Measurements from ENCODE around the gene BCL2L15.

Gene BCL2L15

GRCh38 chr1:113890816-113891215 lies 3.4 kb upstream of the BCL2L15 start:
- H3K27ac ChIP-seq (ENCODE audit: low read depth, low read length) = no peak overlapping the region
- WGBS = 57% methylated on average over 1 of the region's 2 CpGs
- no peak overlapping the region for H3K9ac ChIP-seq (ENCODE audit: low read depth, low read length)
- no peaks in the 10 kb centered on the region for H3K4me1 ChIP-seq (ENCODE audit: insufficient read depth, low read length)
- no peaks in the 10 kb centered on the region for H3K9me3 ChIP-seq (ENCODE audit: insufficient read depth, low read depth, low read length)
- H3K36me3 ChIP-seq (ENCODE audit: insufficient read depth, low read length) = peaks cover 15% of the 10 kb centered on the region
- no peaks in the 10 kb centered on the region for H3K27me3 ChIP-seq (ENCODE audit: insufficient read depth, low read length)
- no peak overlapping the region for H3K4me3 ChIP-seq (ENCODE audit: low read length)

GRCh38 chr1:113886417-113887401 lies 672 bp downstream of the BCL2L15 start:
- no peak overlapping the region for H3K27ac ChIP-seq (ENCODE audit: low read depth, low read length)
- H3K4me3 ChIP-seq (ENCODE audit: low read length) = no peak overlapping the region
- no peaks in the 10 kb centered on the region for H3K9me3 ChIP-seq (ENCODE audit: insufficient read depth, low read depth, low read length)
- no peaks in the 10 kb centered on the region for H3K27me3 ChIP-seq (ENCODE audit: insufficient read depth, low read length)
- H3K4me1 ChIP-seq (ENCODE audit: insufficient read depth, low read length) = no peaks in the 10 kb centered on the region
- 94% methylated on average over 16 of the region's 17 CpGs for WGBS
- H3K36me3 ChIP-seq (ENCODE audit: insufficient read depth, low read length) = no peaks in the 10 kb centered on the region
- H3K9ac ChIP-seq (ENCODE audit: low read depth, low read length) = no peak overlapping the region

GRCh38 chr1:113881661-113882060 lies 5.7 kb downstream of the BCL2L15 start:
- Histone ChIP-seq H3K27me3 (ENCODE audit: insufficient read depth, low read length) (no peaks in the 10 kb centered on the region), H3K36me3 (ENCODE audit: insufficient read depth, low read length) (no peaks in the 10 kb centered on the region), H3K9me3 (ENCODE audit: insufficient read depth, low read depth, low read length) (no peaks in the 10 kb centered on the region), H3K9ac (ENCODE audit: low read depth, low read length) (no peak overlapping the region), H3K4me1 (ENCODE audit: insufficient read depth, low read length) (no peaks in the 10 kb centered on the region), H3K4me3 (ENCODE audit: low read length) (no peak overlapping the region), H3K27ac (ENCODE audit: low read depth, low read length) (no peak overlapping the region)
- 90% methylated on average over 2 of the region's 2 CpGs for WGBS

- Histone ChIP-seq H3K36me3 (ENCODE audit: insufficient read depth, low read length) (no peaks in the 10 kb centered on the region), H3K4me3 (ENCODE audit: low read length) (no peak overlapping the region), H3K9me3 (ENCODE audit: insufficient read depth, low read depth, low read length) (no peaks in the 10 kb centered on the region), H3K4me1 (ENCODE audit: insufficient read depth, low read length) (no peaks in the 10 kb centered on the region), H3K27me3 (ENCODE audit: insufficient read depth, low read length) (no peaks in the 10 kb centered on the region), H3K27ac (ENCODE audit: low read depth, low read length) (no peak overlapping the region), H3K9ac (ENCODE audit: low read depth, low read length) (no peak overlapping the region)
- WGBS = 96% methylated on average over 2 of the region's 4 CpGs
Measured at GRCh38 chr1:113879739-113880038, 7.7 kb downstream of the BCL2L15 start.

GRCh38 chr1:113876176-113876575 lies 11.2 kb downstream of the BCL2L15 start:
- H3K36me3 ChIP-seq (ENCODE audit: insufficient read depth, low read length) = no peaks in the 10 kb centered on the region
- H3K4me3 ChIP-seq (ENCODE audit: low read length) = no peak overlapping the region
- 94% methylated on average over 5 of the region's 5 CpGs for WGBS
- no peak overlapping the region for H3K27ac ChIP-seq (ENCODE audit: low read depth, low read length)
- H3K9ac ChIP-seq (ENCODE audit: low read depth, low read length) = no peak overlapping the region
- H3K4me1 ChIP-seq (ENCODE audit: insufficient read depth, low read length) = no peaks in the 10 kb centered on the region
- no peaks in the 10 kb centered on the region for H3K9me3 ChIP-seq (ENCODE audit: insufficient read depth, low read depth, low read length)
- H3K27me3 ChIP-seq (ENCODE audit: insufficient read depth, low read length) = no peaks in the 10 kb centered on the region

- no peaks in the 10 kb centered on the region for H3K36me3 ChIP-seq (ENCODE audit: insufficient read depth, low read length)
- no peak overlapping the region for H3K9ac ChIP-seq (ENCODE audit: low read depth, low read length)
- no peaks in the 10 kb centered on the region for H3K27me3 ChIP-seq (ENCODE audit: insufficient read depth, low read length)
- WGBS = 95% methylated on average over 2 of the region's 2 CpGs
- H3K9me3 ChIP-seq (ENCODE audit: insufficient read depth, low read depth, low read length) = no peaks in the 10 kb centered on the region
- no peaks in the 10 kb centered on the region for H3K4me1 ChIP-seq (ENCODE audit: insufficient read depth, low read length)
- H3K4me3 ChIP-seq (ENCODE audit: low read length) = no peak overlapping the region
- no peak overlapping the region for H3K27ac ChIP-seq (ENCODE audit: low read depth, low read length)
Measured at GRCh38 chr1:113875714-113876113, 11.7 kb downstream of the BCL2L15 start.

GRCh38 chr1:113874012-113874879 lies 13.1 kb downstream of the BCL2L15 start:
- Histone ChIP-seq H3K9ac (ENCODE audit: low read depth, low read length) (no peak overlapping the region), H3K27me3 (ENCODE audit: insufficient read depth, low read length) (no peaks in the 10 kb centered on the region), H3K4me3 (ENCODE audit: low read length) (no peak overlapping the region), H3K36me3 (ENCODE audit: insufficient read depth, low read length) (no peaks in the 10 kb centered on the region), H3K9me3 (ENCODE audit: insufficient read depth, low read depth, low read length) (no peaks in the 10 kb centered on the region), H3K4me1 (ENCODE audit: insufficient read depth, low read length) (no peaks in the 10 kb centered on the region), H3K27ac (ENCODE audit: low read depth, low read length) (no peak overlapping the region)
- 83% methylated on average over 1 of the region's 1 CpG for WGBS

- no peaks in the 10 kb centered on the region for H3K4me1 ChIP-seq (ENCODE audit: insufficient read depth, low read length)
- no peak overlapping the region for H3K4me3 ChIP-seq (ENCODE audit: low read length)
- H3K9ac ChIP-seq (ENCODE audit: low read depth, low read length) = no peak overlapping the region
- no peaks in the 10 kb centered on the region for H3K9me3 ChIP-seq (ENCODE audit: insufficient read depth, low read depth, low read length)
- no peaks in the 10 kb centered on the region for H3K36me3 ChIP-seq (ENCODE audit: insufficient read depth, low read length)
- H3K27ac ChIP-seq (ENCODE audit: low read depth, low read length) = no peak overlapping the region
- no peaks in the 10 kb centered on the region for H3K27me3 ChIP-seq (ENCODE audit: insufficient read depth, low read length)
Measured at GRCh38 chr1:113872219-113872935, 15.0 kb downstream of the BCL2L15 start.

- no peak within 1 kb of the TSS for H3K27ac ChIP-seq (ENCODE audit: low read depth, low read length)
- H3K36me3 ChIP-seq (ENCODE audit: insufficient read depth, low read length) = no peaks in the 10 kb centered on the region
- no peak within 1 kb of the TSS for H3K4me3 ChIP-seq (ENCODE audit: low read length)
- no peaks in the 10 kb centered on the region for H3K4me1 ChIP-seq (ENCODE audit: insufficient read depth, low read length)
- 85% methylated on average over 4 of the region's 4 CpGs for WGBS
- no peaks in the 10 kb centered on the region for H3K27me3 ChIP-seq (ENCODE audit: insufficient read depth, low read length)
- H3K9ac ChIP-seq (ENCODE audit: low read depth, low read length) = no peak within 1 kb of the TSS
- no peaks in the 10 kb centered on the region for H3K9me3 ChIP-seq (ENCODE audit: insufficient read depth, low read depth, low read length)
Measured at GRCh38 chr1:113871597-113872113, 15.7 kb downstream of the BCL2L15 start, which contains the start of gene PTPN22. TSS of gene PTPN22 (minus strand) at chr1:113871712.

GRCh38 chr1:113870778-113871177 lies 16.6 kb downstream of the BCL2L15 start:
- H3K9me3 ChIP-seq (ENCODE audit: insufficient read depth, low read depth, low read length) = no peaks in the 10 kb centered on the region
- WGBS = 95% methylated on average over 3 of the region's 3 CpGs
- no peaks in the 10 kb centered on the region for H3K36me3 ChIP-seq (ENCODE audit: insufficient read depth, low read length)
- H3K9ac ChIP-seq (ENCODE audit: low read depth, low read length) = no peak overlapping the region
- no peaks in the 10 kb centered on the region for H3K27me3 ChIP-seq (ENCODE audit: insufficient read depth, low read length)
- H3K4me1 ChIP-seq (ENCODE audit: insufficient read depth, low read length) = no peaks in the 10 kb centered on the region
- no peak overlapping the region for H3K27ac ChIP-seq (ENCODE audit: low read depth, low read length)
- no peak overlapping the region for H3K4me3 ChIP-seq (ENCODE audit: low read length)
